Endothelial cell (in vitro differentiated cells): ENCODE data around the gene NAA15. TPM values are rescaled to one million over a fixed set of nuclear protein-coding genes. Genes with fewer than 3 reads are reported as not detected.
"Not testable (repeated sequence)": the region's sequence is repeated elsewhere in the genome, so short reads cannot be mapped to it uniquely, and the experiment has no call there.

Source experiments
- DNase-seq: peaks from one replicate; pipeline ENCODE4 v3.0.0; 2021; ENCODE audit warnings: low spot score
- H3K27ac Mint-ChIP-seq: one replicate; pipeline ENCODE4 v1.8.0; 2021; ENCODE audit warnings: mixed read lengths, inconsistent platforms; ENCODE audit not compliant: unreplicated experiment
- H3K27me3 Mint-ChIP-seq: one replicate; pipeline ENCODE4 v1.8.0; 2021; ENCODE audit warnings: mild to moderate bottlenecking, moderate library complexity, mixed read lengths, inconsistent platforms; ENCODE audit not compliant: unreplicated experiment
- H3K36me3 Mint-ChIP-seq: one replicate; pipeline ENCODE4 v1.8.0; 2021; ENCODE audit warnings: mild to moderate bottlenecking, low read depth, mixed read lengths, inconsistent platforms; ENCODE audit not compliant: unreplicated experiment
- H3K4me1 Mint-ChIP-seq: one replicate; pipeline ENCODE4 v1.8.0; 2021; ENCODE audit warnings: mild to moderate bottlenecking, mixed read lengths, inconsistent platforms; ENCODE audit not compliant: unreplicated experiment
- H3K4me3 Mint-ChIP-seq: one replicate; pipeline ENCODE4 v1.8.0; 2021; ENCODE audit warnings: mild to moderate bottlenecking, mixed read lengths, inconsistent platforms; ENCODE audit not compliant: unreplicated experiment
- H3K9me3 Mint-ChIP-seq: one replicate; pipeline ENCODE4 v1.8.0; 2021; ENCODE audit warnings: mixed read lengths, inconsistent platforms; ENCODE audit not compliant: unreplicated experiment
- total RNA-seq: library from RNA; stranded (reverse); fragmentation: NEBNext Ultra II Directional; extraction: Animal tissue kit (Norgen Biotek cat#: 25700); gene quantifications from one replicate; pipeline ENCODE4 v1.2.1, GENCODE V29; 2021; ENCODE audit not compliant: unreplicated experiment
- TF ChIP-seq, protein P1 (sequence below): fragments of 200-600 bp; sonication (generic); IDR thresholded peaks from one replicate; pipeline ENCODE4 v1.5.0; 2021; ENCODE audit warnings: antibody characterized with exemption; ENCODE audit not compliant: unreplicated experiment

NAA15 gene
- total RNA-seq, 1 donor from 2014 or later: 37.8 TPM

- H3K4me3 Mint-ChIP-seq: no peak overlapping the region
- no peaks in the 10 kb centered on the region for H3K9me3 Mint-ChIP-seq
- DNase-seq: no peak
- H3K36me3 Mint-ChIP-seq: no peaks in the 10 kb centered on the region
- TF ChIP-seq, protein P1, sequence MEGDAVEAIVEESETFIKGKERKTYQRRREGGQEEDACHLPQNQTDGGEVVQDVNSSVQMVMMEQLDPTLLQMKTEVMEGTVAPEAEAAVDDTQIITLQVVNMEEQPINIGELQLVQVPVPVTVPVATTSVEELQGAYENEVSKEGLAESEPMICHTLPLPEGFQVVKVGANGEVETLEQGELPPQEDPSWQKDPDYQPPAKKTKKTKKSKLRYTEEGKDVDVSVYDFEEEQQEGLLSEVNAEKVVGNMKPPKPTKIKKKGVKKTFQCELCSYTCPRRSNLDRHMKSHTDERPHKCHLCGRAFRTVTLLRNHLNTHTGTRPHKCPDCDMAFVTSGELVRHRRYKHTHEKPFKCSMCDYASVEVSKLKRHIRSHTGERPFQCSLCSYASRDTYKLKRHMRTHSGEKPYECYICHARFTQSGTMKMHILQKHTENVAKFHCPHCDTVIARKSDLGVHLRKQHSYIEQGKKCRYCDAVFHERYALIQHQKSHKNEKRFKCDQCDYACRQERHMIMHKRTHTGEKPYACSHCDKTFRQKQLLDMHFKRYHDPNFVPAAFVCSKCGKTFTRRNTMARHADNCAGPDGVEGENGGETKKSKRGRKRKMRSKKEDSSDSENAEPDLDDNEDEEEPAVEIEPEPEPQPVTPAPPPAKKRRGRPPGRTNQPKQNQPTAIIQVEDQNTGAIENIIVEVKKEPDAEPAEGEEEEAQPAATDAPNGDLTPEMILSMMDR: no peak
- H3K4me1 Mint-ChIP-seq: peaks cover 6% of the 10 kb centered on the region
- H3K27ac Mint-ChIP-seq: peak overlapping the region; percentile 17
- peaks cover 2% of the 10 kb centered on the region for H3K27me3 Mint-ChIP-seq
These were observed 12.9 kb downstream of the NAA15 start for GRCh38 chr4:139314047-139314800.

DNA sequence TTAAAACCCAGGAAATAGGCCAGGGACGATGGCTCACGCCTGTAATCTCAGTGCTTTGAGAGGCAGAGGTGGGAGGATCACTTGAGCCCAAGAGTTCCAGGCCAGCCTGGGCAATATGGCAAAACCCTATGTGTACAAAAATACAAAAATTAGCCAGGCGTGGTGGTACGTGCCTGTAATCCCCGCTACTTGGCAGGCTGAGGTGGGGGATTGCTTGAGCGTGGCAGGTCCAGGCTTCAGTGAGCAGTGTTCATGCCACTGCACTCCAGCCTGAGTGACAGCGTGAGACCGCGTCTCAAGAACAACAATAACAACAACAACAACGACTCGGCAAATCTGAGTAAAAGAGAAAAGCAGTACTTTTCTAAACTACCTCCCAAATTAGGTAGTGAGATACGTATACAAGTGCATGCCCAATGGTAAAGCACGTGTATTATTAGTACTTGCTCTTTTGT, 13.9 kb downstream of the NAA15 start:
- Mint-ChIP-seq H3K9me3 (no peaks in the 10 kb centered on the region), H3K27ac (no peak overlapping the region), H3K27me3 (peaks cover 2% of the 10 kb centered on the region), H3K4me3 (no peak overlapping the region), H3K36me3 (no peaks in the 10 kb centered on the region), H3K4me1 (peaks cover 6% of the 10 kb centered on the region)
- TF ChIP-seq, protein P1: no peak
- no peak for DNase-seq

GRCh38 chr4:139316733-139317132, 15.4 kb downstream of the NAA15 start:
- peaks cover 6% of the 10 kb centered on the region for H3K4me1 Mint-ChIP-seq
- no peaks in the 10 kb centered on the region for H3K9me3 Mint-ChIP-seq
- peaks cover 4% of the 10 kb centered on the region for H3K27me3 Mint-ChIP-seq

DNA sequence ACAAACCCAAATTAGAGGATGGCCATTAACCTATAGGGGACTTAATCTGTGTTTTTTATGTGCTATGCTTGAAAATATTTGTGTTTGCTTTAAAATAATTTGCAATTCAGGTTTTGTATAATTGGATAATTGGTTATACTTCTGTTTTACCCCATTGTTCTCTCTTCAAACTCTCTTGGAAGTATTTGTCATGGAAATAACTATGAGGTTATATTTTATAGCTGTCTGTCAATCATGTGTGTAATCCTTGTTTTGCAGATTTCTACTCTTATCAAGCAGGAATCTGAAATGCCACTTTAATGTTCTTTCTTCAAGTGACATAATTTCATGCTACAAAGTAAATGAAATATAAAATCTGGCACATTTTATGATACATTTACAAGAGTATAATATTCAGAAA, 16.3 kb downstream of the NAA15 start:
- H3K27ac Mint-ChIP-seq: no peak overlapping the region
- no peaks in the 10 kb centered on the region for H3K9me3 Mint-ChIP-seq
- H3K36me3 Mint-ChIP-seq: no peaks in the 10 kb centered on the region
- H3K27me3 Mint-ChIP-seq: peaks cover 2% of the 10 kb centered on the region
- TF ChIP-seq, protein P1: no peak
- H3K4me3 Mint-ChIP-seq: no peak overlapping the region
- DNase-seq: no peak
- peaks cover 6% of the 10 kb centered on the region for H3K4me1 Mint-ChIP-seq

More at GRCh38 chr4:139316733-139317132, 15.4 kb downstream of the NAA15 start:
- TF ChIP-seq, protein P1: no peak
- Mint-ChIP-seq H3K27ac (no peak overlapping the region), H3K4me3 (no peak overlapping the region), H3K36me3 (no peaks in the 10 kb centered on the region)
- DNase-seq: no peak

DNA sequence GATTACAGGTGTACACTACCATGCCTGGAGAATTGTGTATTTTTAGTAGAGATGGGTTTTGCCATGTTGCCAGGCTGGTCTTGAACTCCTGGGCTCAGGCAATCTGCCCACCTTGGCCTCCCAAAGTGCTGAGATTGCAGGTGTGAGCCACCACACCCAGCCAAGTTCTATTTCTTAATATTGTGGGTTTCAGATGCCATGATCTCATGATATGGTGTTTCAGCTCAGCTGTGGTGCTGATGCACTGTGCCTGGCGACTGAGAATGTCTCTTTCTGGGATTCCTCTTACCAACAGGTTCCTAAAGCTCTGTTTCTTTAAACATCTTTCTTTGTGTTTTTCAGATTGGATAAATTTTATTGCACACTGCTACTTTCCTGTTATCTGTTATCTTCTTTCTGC, 18.3 kb downstream of the NAA15 start:
- no peaks in the 10 kb centered on the region for H3K36me3 Mint-ChIP-seq
- H3K4me3 Mint-ChIP-seq: no peak overlapping the region
- H3K4me1 Mint-ChIP-seq: peaks cover 6% of the 10 kb centered on the region
- TF ChIP-seq, protein P1: no peak
- H3K9me3 Mint-ChIP-seq: no peaks in the 10 kb centered on the region
- no peak overlapping the region for H3K27ac Mint-ChIP-seq
- no peak for DNase-seq
- H3K27me3 Mint-ChIP-seq: peaks cover 2% of the 10 kb centered on the region

DNA sequence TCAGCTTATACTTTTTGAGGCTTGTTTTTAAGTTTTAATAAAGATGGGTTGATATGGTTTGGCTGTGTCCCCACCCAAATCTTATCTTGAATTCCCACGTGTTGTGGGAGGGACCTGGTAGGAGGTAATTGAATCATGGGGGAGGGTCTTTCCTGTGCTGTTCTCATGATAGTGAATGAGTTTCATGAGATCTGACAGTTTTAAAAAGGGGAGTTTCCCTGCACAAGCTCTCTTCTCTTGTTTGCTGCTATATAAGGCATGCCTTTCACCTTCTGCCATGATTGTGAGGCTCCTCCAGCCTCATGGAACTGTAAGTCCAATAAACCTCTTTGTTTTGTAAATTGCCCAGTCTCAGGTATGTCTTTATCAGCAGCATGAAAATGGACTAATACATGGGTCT, 20.8 kb downstream of the NAA15 start:
- H3K9me3 Mint-ChIP-seq, DNase-seq, H3K36me3 Mint-ChIP-seq, H3K27ac Mint-ChIP-seq, H3K4me3 Mint-ChIP-seq, H3K4me1 Mint-ChIP-seq, H3K27me3 Mint-ChIP-seq: not testable (repeated sequence)

DNA sequence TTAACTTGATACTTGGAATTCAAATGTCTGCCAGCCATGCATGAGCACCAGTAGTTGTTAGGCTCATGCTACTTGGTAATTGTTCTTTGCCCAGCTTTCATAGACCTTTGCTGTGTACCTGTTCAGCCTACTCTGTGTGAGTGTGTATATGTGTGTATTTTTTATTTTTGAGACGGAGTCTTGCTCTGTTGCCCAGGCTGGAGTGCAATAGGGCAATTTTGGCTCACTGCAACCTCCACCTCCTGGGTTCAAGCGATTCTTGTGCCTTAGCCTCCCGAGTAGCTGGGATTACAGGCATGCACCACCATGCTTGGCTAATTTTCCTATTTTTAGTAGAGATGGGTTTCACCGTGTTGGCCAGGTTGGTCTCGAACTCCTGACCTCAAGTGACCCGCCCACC, 21.2 kb downstream of the NAA15 start:
- not testable (repeated sequence) for H3K4me3 Mint-ChIP-seq, H3K36me3 Mint-ChIP-seq, H3K9me3 Mint-ChIP-seq, H3K27ac Mint-ChIP-seq, DNase-seq, H3K4me1 Mint-ChIP-seq, H3K27me3 Mint-ChIP-seq
